ENCODE data around the gene POLE.

GRCh38 chr12:132615579-132616038 lies 71.5 kb downstream of the POLE start:
- TF ChIP-seq CTCF (IDR thresholded peaks at IDR 0.05) (no peak), NR2C2 (CRISPR knock-in tag; IDR thresholded peaks at IDR 0.05) (no peak), MYBL2 (CRISPR knock-in tag; IDR thresholded peaks at IDR 0.05) (no peak), CREM (CRISPR knock-in tag; IDR thresholded peaks at IDR 0.05) (no peak), PRDM15 (CRISPR knock-in tag; IDR thresholded peaks at IDR 0.05) (no peak), SMAD4 (CRISPR knock-in tag; IDR thresholded peaks at IDR 0.05) (no peak), SOX15 (CRISPR knock-in tag; IDR thresholded peaks at IDR 0.05) (no peak), NFE2L1 (CRISPR knock-in tag; IDR thresholded peaks at IDR 0.05) (no peak), NR1H2 (CRISPR knock-in tag; IDR thresholded peaks at IDR 0.05) (no peak), ATF6 (CRISPR knock-in tag; IDR thresholded peaks at IDR 0.05) (no peak), TP53 (CRISPR knock-in tag; IDR thresholded peaks at IDR 0.05) (no peak)
- TF ChIP-seq, protein P1, sequence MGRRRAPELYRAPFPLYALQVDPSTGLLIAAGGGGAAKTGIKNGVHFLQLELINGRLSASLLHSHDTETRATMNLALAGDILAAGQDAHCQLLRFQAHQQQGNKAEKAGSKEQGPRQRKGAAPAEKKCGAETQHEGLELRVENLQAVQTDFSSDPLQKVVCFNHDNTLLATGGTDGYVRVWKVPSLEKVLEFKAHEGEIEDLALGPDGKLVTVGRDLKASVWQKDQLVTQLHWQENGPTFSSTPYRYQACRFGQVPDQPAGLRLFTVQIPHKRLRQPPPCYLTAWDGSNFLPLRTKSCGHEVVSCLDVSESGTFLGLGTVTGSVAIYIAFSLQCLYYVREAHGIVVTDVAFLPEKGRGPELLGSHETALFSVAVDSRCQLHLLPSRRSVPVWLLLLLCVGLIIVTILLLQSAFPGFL (CRISPR knock-in tag; IDR thresholded peaks at IDR 0.05; ENCODE audit: borderline replicate concordance), result no peak
- TF ChIP-seq, protein P2, sequence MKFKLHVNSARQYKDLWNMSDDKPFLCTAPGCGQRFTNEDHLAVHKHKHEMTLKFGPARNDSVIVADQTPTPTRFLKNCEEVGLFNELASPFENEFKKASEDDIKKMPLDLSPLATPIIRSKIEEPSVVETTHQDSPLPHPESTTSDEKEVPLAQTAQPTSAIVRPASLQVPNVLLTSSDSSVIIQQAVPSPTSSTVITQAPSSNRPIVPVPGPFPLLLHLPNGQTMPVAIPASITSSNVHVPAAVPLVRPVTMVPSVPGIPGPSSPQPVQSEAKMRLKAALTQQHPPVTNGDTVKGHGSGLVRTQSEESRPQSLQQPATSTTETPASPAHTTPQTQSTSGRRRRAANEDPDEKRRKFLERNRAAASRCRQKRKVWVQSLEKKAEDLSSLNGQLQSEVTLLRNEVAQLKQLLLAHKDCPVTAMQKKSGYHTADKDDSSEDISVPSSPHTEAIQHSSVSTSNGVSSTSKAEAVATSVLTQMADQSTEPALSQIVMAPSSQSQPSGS (CRISPR knock-in tag; IDR thresholded peaks at IDR 0.05; ENCODE audit: borderline replicate concordance, low read depth), result no peak

Data from WTC11 (cell line).